Measurements from ENCODE around the gene TREM1.

Gene TREM1

GRCh38 chr6:41294214-41294872 lies 7.9 kb upstream of the TREM1 start:
- DNase-seq (ENCODE audit: low spot score) = no peak

- DNase-seq (ENCODE audit: low spot score) = no peak
Observed at GRCh38 chr6:41291717-41292116, 5.2 kb upstream of the TREM1 start.

DNA sequence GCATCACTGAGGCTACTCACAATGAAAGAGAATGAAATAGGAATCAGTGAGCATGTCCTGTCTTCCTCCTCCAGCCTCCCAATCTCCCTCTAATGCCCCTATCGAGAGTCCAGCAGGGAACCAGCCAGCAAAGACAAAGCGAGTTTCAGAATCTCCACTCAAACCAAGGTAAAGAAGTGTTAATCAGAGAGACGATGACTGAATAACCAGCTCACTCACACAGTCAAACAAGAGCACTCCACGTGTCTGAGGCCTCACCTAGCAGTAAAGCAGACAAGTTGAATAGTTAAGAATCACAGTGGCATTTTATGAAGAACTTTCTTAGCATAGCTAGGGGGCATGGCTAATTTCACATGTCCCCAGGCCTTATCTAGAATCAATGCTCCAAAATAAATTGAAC lies 3.3 kb upstream of the TREM1 start:
- DNase-seq (ENCODE audit: low spot score) = no peak

DNA sequence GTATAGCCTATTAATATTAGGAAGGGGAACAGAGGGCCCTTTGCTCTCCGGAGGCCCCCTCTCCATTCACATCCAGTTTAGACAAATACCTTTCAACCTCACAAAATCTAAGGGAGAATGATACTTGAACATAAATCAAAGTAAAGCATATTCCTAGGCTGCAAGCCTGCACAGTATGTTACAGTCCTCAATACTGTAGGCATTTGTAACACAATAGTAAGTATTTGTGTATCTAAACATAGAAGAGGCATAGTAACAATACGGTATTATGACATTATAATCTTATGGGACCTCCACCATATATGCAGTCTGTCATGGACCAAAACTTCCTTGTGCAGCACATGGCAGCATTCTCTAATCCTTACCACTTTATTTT lies 2.3 kb upstream of the TREM1 start:
- DNase-seq (ENCODE audit: low spot score) = no peak

- no peak for DNase-seq (ENCODE audit: low spot score)
Observed at GRCh38 chr6:41288030-41288753, 1.7 kb upstream of the TREM1 start.

DNA sequence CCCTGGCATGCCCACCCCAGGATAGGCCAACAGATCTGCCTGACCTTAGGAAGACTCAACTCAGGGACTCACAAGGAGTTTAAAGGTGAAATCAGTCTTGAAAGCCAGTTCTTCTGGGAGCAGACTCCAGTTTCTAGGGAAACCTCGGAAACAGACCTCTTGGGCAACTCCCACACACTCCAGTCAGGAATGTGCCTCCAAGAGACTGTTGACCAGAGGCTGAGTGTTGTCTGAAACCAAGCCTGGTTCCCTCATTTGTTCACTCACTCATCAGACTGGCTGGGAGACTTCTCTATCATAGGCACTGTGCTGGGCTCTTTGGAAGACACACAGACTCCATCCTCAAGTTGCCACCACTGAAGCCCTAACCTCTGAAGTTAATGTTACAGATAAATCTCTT lies 1.8 kb downstream of the TREM1 start:
- no peak for DNase-seq (ENCODE audit: low spot score)

GRCh38 chr6:41283600-41283999 lies 2.9 kb downstream of the TREM1 start:
- no peak for DNase-seq (ENCODE audit: low spot score)

DNA sequence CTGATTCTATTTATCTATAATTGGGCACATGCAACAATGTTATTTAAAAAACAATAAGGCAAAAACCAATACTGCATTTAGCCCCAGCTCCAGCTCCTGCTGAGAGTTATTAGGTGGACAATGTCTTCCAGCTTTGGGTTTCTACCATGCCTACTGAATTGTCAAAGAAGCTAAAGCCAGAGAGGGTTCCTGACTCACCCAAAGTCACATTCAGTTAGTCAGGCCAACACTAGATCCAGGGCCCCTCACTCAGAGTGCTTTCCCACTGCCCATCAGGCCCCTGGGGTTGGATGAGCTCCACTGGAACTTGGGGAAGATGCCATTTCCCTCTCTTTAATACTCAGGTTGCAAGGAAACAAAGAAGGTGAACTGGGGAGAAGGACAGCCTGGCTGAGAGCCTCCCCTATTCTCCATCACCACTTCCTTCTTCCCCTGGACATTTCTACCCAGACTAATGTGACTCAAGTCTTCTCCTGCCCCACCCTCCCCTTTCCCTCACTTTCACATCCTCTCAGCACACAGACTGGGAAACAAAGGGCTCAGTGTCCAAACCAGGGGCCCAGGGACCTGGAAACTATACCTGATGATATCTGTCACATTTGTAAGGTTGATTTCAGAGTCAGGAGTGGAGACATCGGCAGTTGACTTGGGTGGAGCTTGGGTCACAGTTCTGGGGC lies 6.0 kb downstream of the TREM1 start:
- DNase-seq (ENCODE audit: low spot score) = peak; percentile 27

- peak; percentile 52 for DNase-seq (ENCODE audit: low spot score)
Observed at GRCh38 chr6:41278699-41279405, 7.6 kb downstream of the TREM1 start.

DNA sequence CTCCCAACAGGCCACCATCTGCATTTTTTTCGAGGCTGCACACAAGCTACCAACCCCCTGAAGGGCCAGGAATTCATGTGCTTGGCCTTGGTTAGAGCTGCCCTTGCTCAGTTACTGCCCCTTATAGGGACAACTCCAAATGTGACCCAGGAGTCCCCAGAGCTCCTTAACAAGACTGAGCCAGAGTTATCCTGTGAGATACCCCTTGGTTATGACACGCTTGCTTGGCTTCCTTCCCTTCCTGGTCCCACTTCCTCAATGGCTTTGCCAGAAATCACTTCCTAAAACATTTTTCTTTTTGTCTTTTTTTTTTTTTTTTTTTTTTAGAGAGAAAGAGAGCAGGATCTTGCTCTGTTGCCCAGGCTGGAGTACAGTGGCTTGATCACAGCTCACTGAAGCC lies 8.9 kb downstream of the TREM1 start:
- DNase-seq (ENCODE audit: low spot score) = no peak

- no peak for DNase-seq (ENCODE audit: low spot score)
Observed at GRCh38 chr6:41275489-41275888, 11.0 kb downstream of the TREM1 start.

GRCh38 chr6:41274256-41274655 lies 12.2 kb downstream of the TREM1 start:
- DNase-seq (ENCODE audit: low spot score) = no peak

GRCh38 chr6:41273714-41274113 lies 12.8 kb downstream of the TREM1 start:
- no peak for DNase-seq (ENCODE audit: low spot score)

DNA sequence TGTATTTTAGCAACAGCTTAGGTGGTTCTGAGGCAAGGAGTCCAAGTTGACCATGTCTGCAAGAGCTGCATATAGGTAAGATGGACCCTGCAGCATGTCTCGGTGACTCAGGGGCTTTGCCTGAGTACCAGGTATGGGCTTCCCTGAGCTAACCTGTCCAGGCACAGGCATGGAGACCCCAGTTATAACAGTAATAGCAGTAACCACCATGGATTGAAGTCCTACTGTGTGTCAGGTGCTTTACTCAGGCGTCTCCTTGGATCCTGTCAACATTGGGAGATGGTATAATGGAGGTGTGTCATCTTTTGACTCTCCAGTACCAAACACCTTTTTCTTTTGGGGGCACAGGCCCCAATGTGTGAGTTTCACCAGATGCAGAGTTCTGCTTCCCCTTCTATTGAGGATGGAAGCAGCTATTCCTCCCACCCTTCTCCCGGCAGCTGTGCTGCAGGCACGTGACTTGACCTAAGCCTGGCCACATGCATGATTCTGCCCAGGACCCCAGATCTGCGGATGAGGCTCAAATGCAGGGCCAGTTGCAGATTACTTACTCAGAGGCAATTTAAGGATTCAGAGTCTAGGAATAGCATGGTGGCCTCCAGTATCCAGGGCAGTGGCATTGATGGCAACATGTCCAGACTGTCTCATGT lies 13.8 kb downstream of the TREM1 start:
- DNase-seq (ENCODE audit: low spot score) = no peak

- peak; percentile 51 for DNase-seq (ENCODE audit: low spot score)
Observed at GRCh38 chr6:41271901-41272395, 14.5 kb downstream of the TREM1 start.

DNA sequence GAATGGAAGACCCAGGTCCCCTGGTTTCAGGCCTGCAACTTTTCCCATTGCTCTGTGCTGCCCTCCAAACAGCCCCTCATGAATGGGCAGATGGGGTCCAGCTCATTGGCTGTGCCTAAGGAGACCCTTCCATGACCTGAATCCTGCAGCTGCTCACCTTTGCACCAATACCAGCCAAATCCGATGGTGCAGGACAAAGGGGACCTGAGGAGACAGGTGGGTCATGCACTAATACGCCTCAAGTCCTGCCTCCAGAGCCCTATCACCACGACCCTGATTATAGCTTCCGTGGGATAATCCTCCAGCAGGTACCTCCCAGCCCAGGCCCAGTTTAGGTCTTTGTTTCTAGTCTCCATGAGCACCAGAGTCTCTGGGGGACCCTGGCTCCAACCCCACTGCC lies 16.8 kb downstream of the TREM1 start:
- DNase-seq (ENCODE audit: low spot score) = no peak

GRCh38 chr6:41269166-41269565 lies 17.3 kb downstream of the TREM1 start:
- DNase-seq (ENCODE audit: low spot score) = no peak

DNA sequence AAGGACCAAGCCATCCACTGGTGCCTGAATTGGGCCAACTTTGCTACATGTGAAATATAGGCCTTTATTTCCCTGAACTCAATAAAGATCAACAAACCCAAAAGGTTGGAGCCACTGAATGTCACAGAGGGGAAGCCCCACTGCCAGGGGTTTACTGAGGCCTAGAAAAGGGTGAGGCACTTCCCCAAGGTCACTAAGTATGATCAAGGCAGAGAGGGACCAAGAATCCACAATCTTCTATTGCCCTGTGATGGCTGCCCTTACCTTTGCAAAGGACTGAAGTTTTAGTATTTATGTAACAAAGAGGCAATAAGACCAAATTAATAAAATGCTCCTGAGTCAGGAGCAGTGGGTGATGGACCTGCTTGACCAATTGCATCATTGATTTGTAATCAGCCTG lies 18.0 kb downstream of the TREM1 start:
- no peak for DNase-seq (ENCODE audit: low spot score)

GRCh38 chr6:41266541-41266940 lies 19.9 kb downstream of the TREM1 start:
- no peak for DNase-seq (ENCODE audit: low spot score)

DNA sequence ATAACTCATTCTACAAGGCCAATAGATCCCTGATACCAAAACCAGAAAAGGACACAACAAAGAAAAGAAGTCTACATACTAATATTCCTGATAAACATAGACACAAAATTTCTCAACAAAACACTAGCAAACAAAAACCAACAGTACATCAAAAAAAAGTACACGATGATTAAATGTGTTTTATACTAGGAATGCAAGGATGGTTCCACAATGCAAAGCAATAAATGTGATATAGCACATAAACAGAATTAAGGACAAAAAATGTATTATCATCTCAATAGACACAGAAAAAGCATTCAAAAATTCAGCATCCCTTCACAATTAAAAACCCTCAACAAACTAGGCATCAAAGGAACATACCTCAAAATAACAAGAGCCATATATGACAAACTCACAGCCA lies 23.2 kb downstream of the TREM1 start:
- DNase-seq (ENCODE audit: low spot score) = no peak

- DNase-seq (ENCODE audit: low spot score) = no peak
Observed at GRCh38 chr6:41262401-41262800, 24.1 kb downstream of the TREM1 start.

DNA sequence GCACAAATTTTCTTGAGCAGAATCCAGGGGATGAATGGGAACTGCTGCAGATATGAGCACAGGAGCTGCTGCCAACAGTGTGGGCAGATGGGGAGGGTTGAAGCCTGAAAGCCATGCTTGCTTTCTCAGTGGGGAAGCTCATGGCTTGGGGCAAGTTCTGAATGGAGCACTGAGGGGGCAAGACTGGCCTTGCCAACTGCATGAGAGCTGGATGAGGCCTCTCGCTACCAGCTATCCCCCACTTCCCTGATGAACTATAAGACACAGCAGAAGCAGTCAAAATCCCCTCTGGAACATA lies 28.3 kb downstream of the TREM1 start:
- DNase-seq (ENCODE audit: low spot score) = no peak
